ENCODE data around the gene SERPINA12. TPM values are rescaled to one million over a fixed set of nuclear protein-coding genes. Genes with fewer than 3 reads are reported as not detected.
"Not testable (repeated sequence)": the region's sequence is repeated elsewhere in the genome, so short reads cannot be mapped to it uniquely, and the experiment has no call there.

The SERPINA12 gene
- total RNA-seq, 1 experiment from 2014 or later, result not detected

DNA sequence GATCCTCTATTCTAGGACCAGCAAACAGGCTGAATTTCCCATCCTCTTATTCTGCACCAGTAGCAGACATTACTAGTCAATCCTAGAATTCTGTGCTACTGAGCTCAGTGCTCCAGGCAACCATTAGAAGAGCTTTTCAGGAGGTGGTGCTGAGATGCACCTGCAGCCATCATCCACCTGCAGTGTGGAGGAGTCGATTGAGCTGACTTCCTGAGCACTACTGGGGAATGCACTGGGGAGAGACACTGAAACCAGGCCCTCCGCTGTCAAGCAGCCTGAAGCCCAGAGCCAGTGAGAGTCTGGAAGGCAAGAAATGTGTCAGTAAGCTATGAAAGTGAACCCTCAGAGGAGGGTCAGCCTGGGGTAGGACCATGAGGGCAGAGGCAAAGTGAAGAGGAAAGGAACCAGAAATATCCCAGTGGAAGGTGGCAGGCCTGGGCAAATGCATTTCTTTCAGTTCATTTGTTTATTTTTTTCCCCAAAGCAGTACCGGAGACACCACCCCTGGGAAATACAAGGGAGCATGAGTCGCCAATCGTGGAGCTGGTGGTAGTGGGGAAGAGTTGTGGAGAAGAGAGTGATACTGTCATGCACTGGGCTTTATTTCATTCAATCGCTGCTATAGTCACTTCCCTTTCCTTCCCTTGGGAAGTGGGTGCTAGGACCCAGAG lies 28.9 kb upstream of the SERPINA12 start:
- DNase-seq (ENCODE audit: extremely low read depth, low read depth), result no peak

DNA sequence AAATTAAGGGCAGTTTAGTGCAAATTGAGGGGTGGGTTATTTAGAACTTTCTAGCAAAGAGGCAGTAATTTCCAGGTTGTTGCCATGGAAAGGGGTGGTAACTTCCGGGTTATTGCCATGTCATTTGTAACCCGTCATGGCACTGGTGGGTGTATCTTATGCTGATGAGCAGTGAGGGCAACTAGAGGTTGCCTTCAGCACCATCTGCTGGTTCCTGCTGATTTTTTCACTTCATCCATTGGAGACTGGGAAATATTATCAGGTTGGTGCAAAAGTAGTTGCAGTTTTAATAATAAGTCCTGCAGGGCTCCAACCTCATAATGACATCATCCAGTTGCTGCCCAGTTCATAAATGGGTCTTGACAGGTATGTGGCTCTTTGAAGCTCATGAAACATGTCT lies 27.6 kb upstream of the SERPINA12 start:
- DNase-seq (ENCODE audit: extremely low read depth, low read depth), result no peak

GRCh38 chr14:94535506-94535905 lies 26.2 kb upstream of the SERPINA12 start:
- DNase-seq (ENCODE audit: extremely low read depth, low read depth), result no peak

GRCh38 chr14:94532447-94532846 lies 23.2 kb upstream of the SERPINA12 start:
- DNase-seq (ENCODE audit: extremely low read depth, low read depth), result no peak

- no peak for DNase-seq (ENCODE audit: extremely low read depth, low read depth)
Measured at GRCh38 chr14:94531187-94531586, 21.9 kb upstream of the SERPINA12 start.

DNA sequence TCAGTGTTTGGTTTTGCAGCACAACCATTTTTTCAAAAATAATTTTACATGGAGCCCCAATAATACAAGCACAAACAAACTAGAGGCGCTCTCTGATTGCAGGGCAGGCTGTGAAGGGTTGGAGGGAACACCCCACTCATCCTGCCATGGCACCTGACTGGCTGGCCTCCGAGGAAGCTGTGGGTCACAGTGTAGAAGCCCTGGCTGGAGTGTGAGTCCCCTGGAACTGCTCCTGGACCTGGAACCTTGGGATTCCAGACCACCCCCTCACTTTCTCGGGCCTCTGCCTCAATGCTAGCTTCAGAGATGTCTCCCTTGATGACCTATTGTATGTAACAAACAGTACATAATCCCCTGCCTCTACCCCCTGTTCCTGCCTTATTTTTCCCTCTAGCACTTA lies 14.8 kb upstream of the SERPINA12 start:
- DNase-seq (ENCODE audit: extremely low read depth, low read depth), result no peak

- no peak for DNase-seq (ENCODE audit: extremely low read depth, low read depth)
Measured at GRCh38 chr14:94523265-94523664, 14.0 kb upstream of the SERPINA12 start.

DNA sequence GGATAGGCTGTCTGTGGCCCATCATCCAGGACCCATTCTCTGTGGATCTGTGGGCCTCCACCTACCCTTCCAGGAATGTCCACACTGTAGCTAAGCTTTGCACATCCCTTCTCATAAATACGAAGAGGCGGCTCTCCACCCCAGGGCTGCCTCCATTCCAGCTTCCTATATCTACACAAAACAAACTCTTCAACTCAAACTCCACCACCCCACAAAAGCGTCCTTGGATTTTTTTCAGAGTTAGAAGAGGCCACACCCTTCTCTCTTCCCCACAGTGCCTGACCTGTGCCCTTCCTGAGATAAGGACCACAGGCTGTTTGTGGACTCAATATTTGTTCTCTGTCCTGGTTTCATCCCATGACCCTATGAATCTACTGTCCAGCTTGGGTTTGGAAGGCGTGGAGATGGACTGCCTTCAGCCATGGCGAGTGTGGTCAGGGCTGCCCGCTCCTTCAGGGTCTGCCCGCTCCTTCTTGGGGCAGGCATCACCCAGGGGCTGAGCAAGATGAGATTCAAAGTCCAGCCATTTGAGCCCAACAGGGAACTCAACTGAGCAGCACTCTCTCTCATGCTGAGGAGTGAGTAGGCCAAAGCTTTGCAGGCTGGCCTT lies 13.0 kb upstream of the SERPINA12 start:
- no peak for DNase-seq (ENCODE audit: extremely low read depth, low read depth)

- DNase-seq (ENCODE audit: extremely low read depth, low read depth), result no peak
Measured at GRCh38 chr14:94521375-94522114, 12.3 kb upstream of the SERPINA12 start.

DNA sequence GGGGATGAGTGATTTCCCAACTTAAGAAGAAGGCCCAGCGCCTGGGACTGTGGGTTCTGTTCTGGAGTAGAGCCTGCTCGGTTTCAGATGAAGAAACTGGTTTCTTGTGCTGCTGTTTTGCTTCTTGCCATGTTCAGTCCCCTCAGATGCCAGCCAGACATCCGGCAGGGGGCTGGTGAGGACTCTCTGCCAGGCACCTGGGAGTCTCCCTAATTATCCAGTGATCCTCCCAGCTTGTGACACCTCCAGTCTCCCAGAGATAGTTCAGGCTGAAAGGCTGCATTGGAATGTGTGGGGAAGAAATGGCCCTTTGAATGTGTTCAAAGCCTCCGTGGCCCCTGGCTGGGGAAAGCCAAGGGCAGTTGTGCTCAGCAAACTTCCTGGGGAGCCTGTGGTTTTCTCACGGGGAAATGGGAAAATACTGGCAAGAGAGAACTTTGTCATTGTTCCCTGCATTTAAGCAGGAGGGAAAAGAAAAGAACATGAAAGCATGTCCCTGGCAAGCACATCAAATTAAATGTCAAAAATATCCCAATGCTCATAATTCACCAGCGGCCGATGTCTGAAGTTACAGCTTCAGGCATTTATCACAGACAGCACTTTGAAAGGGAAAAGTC lies 8.5 kb upstream of the SERPINA12 start:
- DNase-seq (ENCODE audit: extremely low read depth, low read depth), result no peak

DNA sequence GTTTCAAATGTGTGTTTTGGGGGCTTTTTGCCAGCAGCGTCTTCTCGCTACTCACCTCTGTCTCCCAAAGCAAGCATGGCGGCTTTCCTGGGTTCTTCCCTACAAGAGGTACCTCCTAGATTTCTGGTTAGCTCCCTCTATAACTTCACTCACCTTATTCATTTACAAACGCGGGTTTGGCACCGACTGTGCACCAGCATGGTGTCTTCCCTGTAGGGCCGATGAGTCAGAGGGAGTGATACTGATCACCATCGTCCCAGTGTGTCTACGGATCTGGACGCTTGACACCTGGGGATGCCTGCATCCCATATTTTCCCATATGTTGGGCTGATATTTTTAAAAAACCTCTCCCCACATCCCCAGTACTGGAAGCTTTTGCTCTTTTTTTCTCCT lies 8.0 kb upstream of the SERPINA12 start:
- no peak for DNase-seq (ENCODE audit: extremely low read depth, low read depth)

DNA sequence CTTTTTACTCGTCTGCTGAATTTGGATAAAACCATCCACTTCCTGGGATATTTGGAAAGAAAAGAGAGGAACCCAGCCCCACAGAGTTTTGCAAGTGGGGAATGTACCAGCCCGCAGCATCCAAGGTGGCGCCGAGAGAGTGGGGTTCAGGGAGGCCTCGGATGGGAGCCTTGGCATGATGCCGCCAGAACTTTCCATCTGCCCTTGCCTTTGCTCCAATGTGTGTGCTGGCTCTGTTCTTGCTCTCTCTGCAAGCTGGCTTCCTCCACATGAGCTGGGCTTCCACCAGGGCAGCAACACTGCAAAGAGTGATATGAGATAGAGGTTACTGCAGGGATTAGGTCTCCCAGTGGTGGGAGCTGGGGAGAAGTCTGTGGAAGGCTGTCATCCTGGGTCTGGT lies 6.6 kb upstream of the SERPINA12 start:
- DNase-seq (ENCODE audit: extremely low read depth, low read depth), result no peak

GRCh38 chr14:94515426-94515825 lies 6.2 kb upstream of the SERPINA12 start:
- DNase-seq (ENCODE audit: extremely low read depth, low read depth), result no peak

- DNase-seq (ENCODE audit: extremely low read depth, low read depth), result no peak
Measured at GRCh38 chr14:94514351-94514750, 5.1 kb upstream of the SERPINA12 start.

- not testable (repeated sequence) for DNase-seq (ENCODE audit: extremely low read depth, low read depth)
Measured at GRCh38 chr14:94510481-94510880, 1.2 kb upstream of the SERPINA12 start.

- DNase-seq (ENCODE audit: extremely low read depth, low read depth), result no peak
Measured at GRCh38 chr14:94505641-94506040, 3.6 kb downstream of the SERPINA12 start.

- DNase-seq (ENCODE audit: extremely low read depth, low read depth), result no peak
Measured at GRCh38 chr14:94505206-94505605, 4.1 kb downstream of the SERPINA12 start.

DNA sequence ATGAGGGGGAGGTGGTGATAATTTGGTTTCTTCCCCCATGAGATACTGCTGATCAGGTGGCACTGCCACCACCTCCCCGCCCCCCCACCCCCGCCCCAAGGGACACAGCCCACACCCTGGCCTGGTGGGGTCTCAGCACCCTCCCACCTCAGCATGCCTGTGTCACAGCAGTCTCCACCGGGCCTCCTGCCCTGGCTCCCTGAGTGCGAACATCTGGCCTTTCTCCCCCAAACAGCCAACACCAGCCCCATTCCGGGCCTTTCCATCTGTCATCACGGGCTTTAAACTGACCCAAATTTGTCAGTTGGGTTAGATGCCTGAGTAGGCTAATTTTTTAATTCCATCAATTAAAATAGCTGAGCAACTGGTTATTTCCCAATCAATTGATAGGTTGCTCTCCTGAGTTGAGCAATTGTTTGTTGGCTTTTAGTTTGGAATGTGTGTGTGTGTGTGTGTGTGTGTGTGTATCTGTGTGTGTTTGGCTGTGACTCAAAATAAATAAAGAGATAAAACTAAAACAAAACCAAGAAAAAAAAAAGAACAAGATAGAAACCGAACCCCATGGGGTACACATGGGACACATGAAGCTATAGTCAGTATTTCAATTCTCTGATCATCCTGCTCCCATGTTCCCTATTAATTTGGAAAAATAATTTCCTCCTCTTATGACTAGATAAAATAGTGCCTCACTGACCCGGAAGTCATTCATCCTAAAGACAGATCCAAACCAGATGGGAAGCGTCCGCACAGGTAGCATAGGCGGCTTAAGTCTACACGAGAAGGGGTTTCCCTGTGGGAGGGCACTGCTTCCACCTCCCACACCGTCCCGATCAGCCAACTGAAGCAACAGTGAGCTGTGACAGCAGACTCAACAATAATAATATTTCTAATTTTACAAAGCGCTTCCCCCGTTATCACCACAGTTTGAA lies 7.4 kb downstream of the SERPINA12 start:
- DNase-seq (ENCODE audit: extremely low read depth, low read depth), result no peak

GRCh38 chr14:94500264-94500663 lies 9.0 kb downstream of the SERPINA12 start:
- DNase-seq (ENCODE audit: extremely low read depth, low read depth), result no peak

DNA sequence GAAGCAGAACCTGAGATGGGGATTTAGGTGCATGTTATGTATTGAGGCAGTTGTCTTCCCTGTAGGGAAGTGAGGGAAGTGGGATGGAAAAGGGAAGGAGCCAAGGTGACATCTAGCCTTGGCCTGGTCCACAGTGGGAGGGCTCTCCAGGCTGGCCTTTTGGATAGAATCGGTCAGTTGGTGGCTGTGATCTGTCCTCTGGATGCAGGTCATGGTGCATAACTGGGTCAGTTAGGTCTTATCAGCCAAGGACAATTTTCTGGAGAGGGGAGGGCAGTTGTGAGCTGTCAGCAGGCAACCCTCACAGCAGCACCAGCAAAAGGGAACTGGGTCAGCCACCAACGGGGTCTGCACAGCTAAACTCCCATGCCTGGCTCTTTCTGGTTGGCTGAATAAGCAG lies 9.6 kb downstream of the SERPINA12 start:
- no peak for DNase-seq (ENCODE audit: extremely low read depth, low read depth)

Data from NCI-H460 (cell line).